ENCODE data around the gene MAN2A1.
A peak's percentile ranks its signal among the peaks of the same experiment; 100 is the strongest.
"Not testable (repeated sequence)": the region's sequence is repeated elsewhere in the genome, so short reads cannot be mapped to it uniquely, and the experiment has no call there.

Gene MAN2A1

GRCh38 chr5:109868737-109869136 lies 179.0 kb downstream of the MAN2A1 start:
- peak; percentile 21 for DNase-seq (ENCODE audit: low spot score)

DNA sequence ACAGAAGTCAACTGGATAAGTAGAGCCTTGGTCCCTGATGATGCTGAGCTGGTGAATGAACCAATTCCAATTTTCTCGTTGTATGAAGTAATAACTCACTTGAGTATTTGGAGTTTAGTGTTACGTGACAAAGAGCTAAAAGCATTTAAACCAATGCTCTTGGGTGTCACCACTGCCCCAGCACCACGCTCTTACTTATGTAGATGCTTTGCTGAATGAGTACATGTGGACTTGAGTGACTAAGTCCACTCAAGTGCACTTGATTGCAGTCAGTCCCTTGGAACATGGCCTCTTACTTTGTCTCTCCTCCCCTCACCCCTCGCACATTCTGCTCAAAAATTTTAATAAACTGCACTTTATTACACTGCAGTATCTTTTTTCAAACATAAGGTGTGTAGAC lies 184.0 kb downstream of the MAN2A1 start:
- DNase-seq (ENCODE audit: low spot score) = no peak

GRCh38 chr5:109874108-109874507 lies 184.4 kb downstream of the MAN2A1 start:
- no peak for DNase-seq (ENCODE audit: low spot score)

DNA sequence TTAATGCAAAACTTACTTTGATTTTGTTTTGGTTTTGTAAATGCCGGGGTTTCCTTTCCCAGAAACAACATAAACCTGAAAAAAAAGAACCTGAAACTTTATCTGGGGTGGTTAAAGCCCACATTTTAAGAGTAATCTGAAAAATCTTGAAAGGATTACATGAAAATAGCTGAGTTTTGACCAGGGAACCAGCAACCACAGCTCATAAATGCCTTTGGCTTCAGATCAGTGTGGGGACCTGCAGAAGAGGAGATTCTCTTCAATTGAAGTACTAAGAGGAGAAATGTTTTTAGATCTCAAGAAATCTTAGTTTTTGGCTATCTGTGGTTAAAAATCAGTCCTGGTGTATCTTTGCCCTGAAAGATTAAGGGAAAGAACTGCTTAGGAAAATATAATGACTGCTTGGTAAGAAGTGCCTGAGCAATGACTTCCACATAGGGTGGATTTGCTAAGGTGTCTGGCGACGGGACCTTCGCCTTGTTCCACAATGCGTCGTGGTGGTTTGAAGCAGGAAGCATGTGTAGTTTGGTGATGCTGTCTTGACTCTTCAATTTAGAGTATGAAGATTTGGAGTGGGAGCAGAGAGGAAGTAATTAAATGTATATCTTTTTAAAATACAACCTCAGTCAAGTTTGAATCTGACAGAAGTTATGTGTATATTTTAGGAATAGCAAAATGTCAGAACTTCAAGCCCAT lies 186.5 kb downstream of the MAN2A1 start:
- no peak for DNase-seq (ENCODE audit: low spot score)

DNA sequence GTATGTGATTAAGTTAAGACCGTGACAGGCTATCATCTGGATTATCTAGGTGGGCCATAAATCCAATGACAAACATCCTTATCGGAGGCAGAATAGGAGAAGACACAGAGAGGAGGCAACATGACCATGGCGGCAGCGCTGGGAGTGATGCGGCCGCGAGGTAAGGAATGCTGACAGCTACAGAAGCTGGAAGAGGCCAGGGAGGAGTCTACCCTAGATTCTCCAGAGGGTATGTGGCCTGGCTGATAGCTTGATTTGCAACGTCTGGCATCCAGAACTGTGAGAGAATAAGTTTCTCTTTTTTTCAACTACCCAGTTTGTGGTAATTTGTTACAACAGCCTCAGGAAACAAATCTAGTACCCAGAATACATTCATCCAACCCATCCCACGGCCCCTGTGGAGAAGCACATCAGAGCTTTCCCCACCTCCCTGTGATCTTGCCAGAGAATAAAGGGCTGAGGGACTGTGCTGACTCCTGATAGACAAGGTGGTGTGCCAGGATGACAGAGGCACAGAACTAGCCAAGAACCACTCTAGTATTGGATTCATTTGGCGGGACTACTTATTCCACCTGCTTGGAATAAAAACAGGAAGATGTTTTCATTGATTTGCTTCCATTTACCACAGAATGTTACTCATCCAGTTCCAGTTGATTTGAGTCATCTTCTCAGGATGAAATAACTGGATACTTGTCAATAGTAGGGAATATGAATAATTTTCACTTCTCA lies 187.4 kb downstream of the MAN2A1 start:
- peak; percentile 59 for DNase-seq (ENCODE audit: low spot score)

GRCh38 chr5:109877670-109878045 lies 187.9 kb downstream of the MAN2A1 start:
- peak; percentile 35 for DNase-seq (ENCODE audit: low spot score)

DNA sequence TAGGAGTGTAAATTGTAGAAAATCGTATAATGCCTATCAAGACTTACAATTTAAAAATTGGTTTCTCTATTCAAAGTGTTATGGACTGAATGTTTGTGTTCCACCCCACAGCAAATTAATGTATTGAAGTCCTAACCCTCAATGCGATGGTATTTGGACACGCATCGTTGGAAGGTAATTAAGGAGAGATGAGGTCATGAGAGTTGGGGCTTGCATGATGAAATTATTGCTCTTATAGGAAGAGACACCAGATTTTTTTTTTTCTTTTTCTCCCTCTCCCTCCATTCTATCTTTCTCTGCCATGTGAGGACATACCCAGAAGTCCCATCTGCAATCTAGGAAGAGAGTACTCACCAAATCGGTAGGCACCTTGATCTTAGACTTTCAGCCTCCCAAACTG lies 189.2 kb downstream of the MAN2A1 start:
- no peak for DNase-seq (ENCODE audit: low spot score)

DNA sequence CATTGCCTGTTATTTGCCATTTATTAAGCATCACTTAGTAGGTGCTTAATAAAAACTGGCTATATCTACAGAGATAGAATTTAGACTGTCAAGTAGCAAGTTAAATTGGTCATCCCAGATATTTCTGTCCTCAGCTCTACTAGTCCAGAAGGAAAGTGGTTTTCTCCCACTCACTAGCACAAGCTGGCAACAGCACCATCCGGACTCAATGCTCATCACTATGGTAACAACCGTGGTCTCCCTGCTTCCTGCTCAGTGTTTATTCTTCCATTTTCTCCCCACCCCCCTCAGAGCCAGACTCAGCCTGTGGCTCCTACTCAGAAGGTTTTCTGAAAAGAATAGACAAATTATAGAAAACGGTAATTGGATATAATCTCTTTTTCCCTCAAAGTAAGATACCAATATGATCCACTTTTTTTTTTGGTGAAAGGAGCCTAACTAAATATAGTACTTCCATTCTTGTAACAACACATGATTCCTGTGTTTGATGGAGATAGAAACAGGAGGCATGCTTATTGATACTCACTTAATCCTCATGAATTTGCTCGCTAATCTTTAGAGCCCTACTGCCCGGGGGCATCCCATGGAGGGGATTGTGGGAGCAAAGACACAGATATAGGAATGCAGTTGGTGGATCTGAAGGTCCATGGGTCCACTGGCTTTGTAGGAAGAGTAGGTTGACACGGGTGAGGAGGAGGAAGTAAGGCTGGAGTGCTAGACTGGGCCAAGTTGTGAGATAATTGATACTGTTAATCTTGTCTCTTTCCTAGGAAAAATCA lies 191.4 kb downstream of the MAN2A1 start:
- DNase-seq (ENCODE audit: low spot score) = no peak

- DNase-seq (ENCODE audit: low spot score) = no peak
Measured at GRCh38 chr5:109882546-109882945, 192.8 kb downstream of the MAN2A1 start.

DNA sequence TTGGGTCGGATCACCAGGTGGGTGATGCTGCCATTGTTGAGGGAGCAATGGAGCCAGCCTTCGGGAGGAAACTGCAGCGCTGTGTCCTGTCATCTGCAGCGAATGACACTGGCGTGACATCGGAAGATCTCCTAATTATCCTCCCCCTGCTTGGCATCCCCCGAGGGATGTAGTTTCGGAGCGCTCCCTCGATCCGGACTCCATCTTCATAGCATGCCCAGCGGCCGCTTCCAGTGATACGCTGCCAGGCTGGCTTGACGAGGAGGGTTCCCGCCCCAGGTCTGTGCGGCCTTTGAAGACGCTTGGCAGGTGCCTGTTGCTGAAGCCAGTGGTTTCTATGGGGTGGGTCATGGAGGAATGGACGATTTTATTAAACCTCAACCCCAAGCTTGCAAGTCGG lies 194.9 kb downstream of the MAN2A1 start:
- DNase-seq (ENCODE audit: low spot score) = no peak

DNA sequence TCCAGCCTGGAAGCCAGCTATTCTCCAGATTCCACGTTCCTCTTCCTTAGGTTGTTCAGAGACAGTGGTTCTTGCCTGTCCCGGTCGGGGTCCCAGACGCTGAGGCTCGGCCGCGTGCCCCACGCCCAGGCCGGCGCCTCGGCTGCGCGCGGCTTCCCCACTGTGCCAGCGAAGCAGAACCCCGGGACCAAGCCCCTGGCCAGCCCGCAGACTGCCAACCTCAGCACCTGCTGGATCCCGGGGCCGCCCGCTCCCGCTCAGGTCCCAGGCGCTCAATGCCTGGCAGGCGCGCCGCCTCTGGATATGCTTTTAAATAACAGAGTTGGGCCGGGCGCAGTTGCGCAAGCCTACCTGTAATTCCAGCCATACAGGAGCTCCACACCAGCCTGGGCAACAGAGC lies 195.5 kb downstream of the MAN2A1 start:
- DNase-seq (ENCODE audit: low spot score) = no peak

- no peak for DNase-seq (ENCODE audit: low spot score)
Measured at GRCh38 chr5:109888989-109889388, 199.3 kb downstream of the MAN2A1 start.

DNA sequence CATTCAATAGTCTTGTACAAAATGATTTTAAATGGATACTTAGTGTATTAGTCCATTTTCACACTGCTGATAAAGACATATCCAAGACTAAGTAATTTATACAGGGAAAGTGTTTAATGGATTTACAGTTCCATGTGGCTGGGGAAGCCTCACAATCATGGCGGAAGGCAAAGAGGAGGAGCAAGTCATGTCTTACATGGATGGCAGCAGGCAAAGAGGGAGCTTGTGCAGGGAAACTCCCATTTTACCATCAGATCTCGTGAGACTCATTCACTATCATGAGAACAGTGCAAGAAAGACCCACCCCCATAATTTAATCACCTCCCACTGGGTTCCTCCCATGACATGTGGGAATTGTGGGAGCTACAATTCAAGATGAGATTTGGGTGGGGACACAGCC lies 203.5 kb downstream of the MAN2A1 start:
- DNase-seq (ENCODE audit: low spot score) = not testable (repeated sequence)

DNA sequence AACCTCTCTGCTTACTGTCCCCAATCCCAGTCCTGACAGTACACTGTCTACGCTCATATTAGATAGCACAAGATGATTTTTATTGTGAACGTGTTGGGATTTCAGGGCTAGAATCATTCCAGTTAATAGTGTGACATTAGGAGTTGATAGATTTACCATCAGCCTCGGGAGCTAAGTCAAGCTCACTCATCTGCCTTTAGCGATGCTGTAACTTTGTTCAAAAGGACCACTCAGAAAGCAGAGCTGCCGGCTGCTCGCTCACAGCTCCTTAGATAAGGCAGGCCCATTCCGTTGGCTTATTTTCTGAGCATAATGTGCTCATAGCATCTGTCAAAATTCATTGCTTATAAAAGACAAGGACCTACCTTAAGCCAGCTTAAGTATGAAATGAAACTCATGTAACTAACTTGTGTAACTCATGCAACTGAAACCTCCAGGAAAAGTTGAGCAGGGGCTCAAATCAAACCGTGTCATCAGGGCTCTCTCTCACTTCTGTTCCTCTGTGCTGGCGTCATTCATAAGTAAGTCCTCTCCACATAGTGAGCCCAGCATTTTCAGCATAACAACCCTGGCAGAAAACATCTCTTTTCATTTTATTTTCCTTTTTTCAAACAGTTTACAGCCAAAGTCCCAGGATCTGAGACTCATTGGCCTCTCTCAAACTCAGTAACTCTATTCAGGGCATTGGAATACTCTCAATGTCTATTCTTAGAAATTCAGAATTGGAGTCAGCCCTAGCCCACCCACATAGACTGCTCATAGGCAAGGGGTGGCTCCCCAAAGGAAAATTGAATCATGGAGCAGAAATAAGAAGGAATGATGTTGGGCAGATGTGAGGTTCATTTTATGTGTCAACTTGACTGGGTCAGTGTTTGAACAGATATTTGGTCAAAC lies 208.8 kb downstream of the MAN2A1 start:
- no peak for DNase-seq (ENCODE audit: low spot score)

- DNase-seq (ENCODE audit: low spot score) = no peak
Measured at GRCh38 chr5:109899163-109899535, 209.4 kb downstream of the MAN2A1 start.

- DNase-seq (ENCODE audit: low spot score) = no peak
Measured at GRCh38 chr5:109900461-109900860, 210.7 kb downstream of the MAN2A1 start.

- DNase-seq (ENCODE audit: low spot score) = no peak
Measured at GRCh38 chr5:109900911-109901627, 211.3 kb downstream of the MAN2A1 start.

DNA sequence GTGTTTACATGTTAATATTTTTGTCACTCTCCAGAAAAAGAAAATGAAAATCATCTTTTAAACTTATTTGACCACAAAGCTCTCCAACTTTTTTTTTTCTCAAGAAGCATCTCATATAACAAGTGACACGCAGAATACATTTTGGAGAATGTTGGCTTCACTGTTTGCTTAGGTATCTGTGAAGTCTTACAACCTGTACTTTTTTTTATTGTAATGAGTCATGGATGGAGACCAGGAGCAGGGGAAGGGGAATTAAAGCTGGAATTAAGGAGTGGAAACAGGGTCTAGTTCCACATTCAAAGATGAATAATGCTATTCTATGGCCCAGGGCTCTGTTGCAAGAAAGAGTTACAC lies 211.9 kb downstream of the MAN2A1 start:
- DNase-seq (ENCODE audit: low spot score) = no peak

- DNase-seq (ENCODE audit: low spot score) = no peak
Measured at GRCh38 chr5:109903061-109903460, 213.3 kb downstream of the MAN2A1 start.

DNA sequence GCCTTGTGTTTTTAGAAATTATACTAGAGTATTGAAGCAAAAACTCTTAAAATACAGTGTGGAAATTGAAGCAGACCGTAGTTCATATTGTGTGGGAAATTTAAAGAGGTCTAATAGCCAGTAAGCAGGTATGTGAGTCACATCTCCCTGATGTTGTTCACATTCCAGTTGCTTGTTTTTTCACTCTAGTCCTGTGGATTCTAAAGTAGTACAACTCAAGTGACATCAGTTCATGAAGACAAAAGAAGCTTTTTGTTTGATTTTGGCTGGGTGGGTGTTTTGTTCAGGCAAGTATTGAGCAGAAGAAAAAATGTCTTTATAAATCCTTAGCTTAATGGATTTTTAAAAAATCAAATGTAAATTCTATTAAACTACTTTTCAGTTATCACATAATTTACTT lies 216.2 kb downstream of the MAN2A1 start:
- no peak for DNase-seq (ENCODE audit: low spot score)

GRCh38 chr5:109907189-109907588 lies 217.5 kb downstream of the MAN2A1 start:
- DNase-seq (ENCODE audit: low spot score) = no peak

- peak; percentile 76 for DNase-seq (ENCODE audit: low spot score)
Measured at GRCh38 chr5:109907731-109908130, 218.0 kb downstream of the MAN2A1 start.
